Esophagus squamous epithelium (tissue), 5 donors: ENCODE data around the gene MIA2. TPM values are rescaled to one million over a fixed set of nuclear protein-coding genes. Genes with fewer than 3 reads are reported as not detected.

Source experiments
- DNase-seq: peaks from one replicate; lab custom pipeline; 2025; lab: John Stamatoyannopoulos, UW
- H3K27ac ChIP-seq, 4 donors: fragments of 200-600 bp; sonication (generic); one replicate each; pipeline ENCODE4 v1.5.1; 2016 to 2019; ENCODE audit warnings: mild to moderate bottlenecking in 1 of 4
- H3K27me3 ChIP-seq, 4 donors: fragments of 200-600 bp; sonication (generic); 1 replicate in 3 of 4; 2 replicates in 1 of 4; pipeline versions ENCODE4 v1.5.1 to v1.6.0; 2017 to 2021; ENCODE audit warnings: antibody characterized with exemption in 1 of 4
- H3K36me3 ChIP-seq, 3 donors: fragments of 200-600 bp; sonication (generic); one replicate each; pipeline ENCODE4 v1.5.1; 2016 to 2019
- H3K4me1 ChIP-seq, 3 donors: fragments of 200-600 bp; sonication (generic); one replicate each; pipeline ENCODE4 v1.5.1; 2017 to 2019
- H3K4me3 ChIP-seq, 4 donors: fragments of 200-600 bp; sonication (generic); 1 replicate in 3 of 4; 2 replicates in 1 of 4; pipeline ENCODE4 v1.5.1; 2016 to 2019; ENCODE audit warnings: mild to moderate bottlenecking in 2 of 4, moderate library complexity in 1 of 4
- H3K9me3 ChIP-seq, 3 donors: fragments of 200-600 bp; sonication (generic); one replicate each; pipeline ENCODE4 v1.5.1; 2016 to 2019
- POLR2A ChIP-seq, 4 donors: fragments of 450-650 bp; IDR thresholded peaks; one replicate each; pipeline ENCODE4 v1.6.1; 2017; ENCODE audit warnings: antibody characterized with exemption in 4 of 4, mild to moderate bottlenecking in 4 of 4, moderate library complexity in 3 of 4
- WGBS, 2 donors: methylation state at CpG; one replicate each; pipeline ENCODE4 v1.1.5; 2018; 5-methylcytosine and 5-hydroxymethylcytosine counted together
- intact Hi-C: fragments of 100-400 bp; cut with DNase I; formaldehyde crosslinking; loops from one replicate; pipeline ENCODE4 v1.15.0; 2022
- total RNA-seq, 4 donors: library from RNA; depleted of rRNA; stranded (reverse); fragments of >200 nt; gene quantifications; one replicate each; pipeline ENCODE4 v1.1.0, GENCODE V29; 2016
- TF ChIP-seq, protein P1 (sequence below), 6 experiments: fragments of 450-650 bp in 4 of 6; fragments of 200-600 bp in 2 of 6; sonication (generic) in 2 of 6; IDR thresholded peaks; one replicate each; pipeline ENCODE4 v1.5.1; 2016 to 2019; ENCODE audit warnings: antibody characterized with exemption in 6 of 6, mild to moderate bottlenecking in 4 of 6, moderate library complexity in 4 of 6
- donor health status: DM: yes; HTN: yes; CAD: no.

Gene MIA2
- total RNA-seq, 4 donors from 2014 or later = 33.3 to 50.7 (median 38.7) TPM

DNA sequence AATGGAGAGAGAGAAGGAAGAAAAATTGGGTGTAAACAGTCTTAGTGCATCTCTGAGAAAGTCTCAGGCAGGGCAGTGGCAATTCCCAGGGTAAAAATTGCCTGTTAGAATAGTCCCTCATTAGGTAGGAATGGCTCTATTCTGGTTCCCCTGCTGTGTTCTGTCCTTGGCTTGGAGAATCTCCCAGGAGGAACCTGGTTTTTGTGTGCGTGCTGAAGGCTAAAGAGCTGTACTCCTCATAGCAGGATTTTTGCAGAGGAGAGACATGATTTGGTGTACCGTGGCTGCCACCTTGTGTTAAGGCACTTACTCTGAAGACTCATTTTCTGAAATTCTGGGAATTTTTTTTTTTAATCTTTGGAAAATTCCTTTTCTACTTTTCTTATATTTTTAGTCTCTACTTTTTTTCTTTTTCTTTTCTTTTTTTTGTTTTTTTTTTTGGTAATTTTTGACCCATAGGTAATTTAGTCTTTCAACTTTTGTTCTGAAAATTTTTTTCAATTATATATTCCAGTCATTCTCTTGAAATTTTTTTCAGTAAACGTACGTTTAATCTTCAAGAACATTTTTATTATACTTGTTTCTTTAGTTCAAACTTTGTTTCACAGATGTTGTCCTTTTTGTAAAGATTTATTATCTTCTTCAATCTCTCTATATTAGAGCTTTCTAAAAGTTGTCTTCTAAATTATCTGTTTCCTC lies 134.7 kb downstream of the MIA2 start:
- Histone ChIP-seq H3K27me3 (no peaks in the 10 kb centered on the region), H3K9me3 (peaks cover 0 to 12% (median 10%) of the 10 kb centered on the region in 3 donors), H3K36me3 (peaks cover 0 to 45% (median 0%) of the 10 kb centered on the region in 3 donors), H3K4me1 (peaks cover 0 to 4% (median 0%) of the 10 kb centered on the region in 3 donors), H3K4me3 (no peak overlapping the region), H3K27ac (no peak overlapping the region)
- 50 to 56% methylated on average over 4 of the region's 4 CpGs for WGBS, 2 donors
- DNase-seq = no peak
- TF ChIP-seq POLR2A (IDR thresholded peaks at IDR 0.05) = no peak
- TF ChIP-seq, protein P1, sequence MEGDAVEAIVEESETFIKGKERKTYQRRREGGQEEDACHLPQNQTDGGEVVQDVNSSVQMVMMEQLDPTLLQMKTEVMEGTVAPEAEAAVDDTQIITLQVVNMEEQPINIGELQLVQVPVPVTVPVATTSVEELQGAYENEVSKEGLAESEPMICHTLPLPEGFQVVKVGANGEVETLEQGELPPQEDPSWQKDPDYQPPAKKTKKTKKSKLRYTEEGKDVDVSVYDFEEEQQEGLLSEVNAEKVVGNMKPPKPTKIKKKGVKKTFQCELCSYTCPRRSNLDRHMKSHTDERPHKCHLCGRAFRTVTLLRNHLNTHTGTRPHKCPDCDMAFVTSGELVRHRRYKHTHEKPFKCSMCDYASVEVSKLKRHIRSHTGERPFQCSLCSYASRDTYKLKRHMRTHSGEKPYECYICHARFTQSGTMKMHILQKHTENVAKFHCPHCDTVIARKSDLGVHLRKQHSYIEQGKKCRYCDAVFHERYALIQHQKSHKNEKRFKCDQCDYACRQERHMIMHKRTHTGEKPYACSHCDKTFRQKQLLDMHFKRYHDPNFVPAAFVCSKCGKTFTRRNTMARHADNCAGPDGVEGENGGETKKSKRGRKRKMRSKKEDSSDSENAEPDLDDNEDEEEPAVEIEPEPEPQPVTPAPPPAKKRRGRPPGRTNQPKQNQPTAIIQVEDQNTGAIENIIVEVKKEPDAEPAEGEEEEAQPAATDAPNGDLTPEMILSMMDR (IDR thresholded peaks at IDR 0.05) = peak in 4 of 6 experiments; percentile 19 to 48 (median 28)
- intact Hi-C loops = no loop called here

- no peaks in the 10 kb centered on the region for H3K27me3 ChIP-seq
- 86 to 97% methylated on average over 2 of the region's 2 CpGs for WGBS, 2 donors
- H3K4me3 ChIP-seq = no peak overlapping the region
- peaks cover 0 to 10% (median 6%) of the 10 kb centered on the region in 3 donors for H3K9me3 ChIP-seq
- TF ChIP-seq, protein P1 (IDR thresholded peaks at IDR 0.05) = no peak
- no peak for TF ChIP-seq POLR2A (IDR thresholded peaks at IDR 0.05)
- no peak for DNase-seq
- intact Hi-C loops = no loop called here
- H3K4me1 ChIP-seq = peaks cover 0 to 4% (median 0%) of the 10 kb centered on the region in 3 donors
- H3K27ac ChIP-seq = no peak overlapping the region
- H3K36me3 ChIP-seq = peaks cover 0 to 39% (median 0%) of the 10 kb centered on the region in 3 donors
Measured at GRCh38 chr14:39369029-39369428, 135.3 kb downstream of the MIA2 start.

DNA sequence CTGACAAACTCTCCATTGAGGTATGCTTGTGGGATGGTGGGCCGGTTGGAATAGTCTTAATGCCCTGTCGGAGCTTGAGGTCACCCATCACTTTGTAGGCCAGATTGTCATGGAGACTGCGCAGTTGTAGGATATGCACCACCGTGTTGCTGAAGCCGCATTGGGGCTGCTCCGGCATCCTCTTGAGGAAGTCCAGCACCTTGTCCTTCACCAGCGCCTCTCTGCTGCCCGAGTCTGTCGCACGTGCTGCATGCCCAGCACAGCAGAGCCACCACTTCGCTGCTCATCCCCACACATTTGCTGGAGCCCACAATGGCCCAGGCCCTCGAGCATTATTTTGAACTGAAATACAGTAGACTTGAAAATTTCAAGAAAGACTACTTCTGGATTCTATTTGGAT lies 136.7 kb downstream of the MIA2 start:
- intact Hi-C loops = no loop called here
- Histone ChIP-seq H3K9me3 (no peaks in the 10 kb centered on the region), H3K27ac (no peak overlapping the region), H3K36me3 (peaks cover 0 to 26% (median 0%) of the 10 kb centered on the region in 3 donors), H3K4me3 (no peak overlapping the region), H3K4me1 (peaks cover 0 to 12% (median 0%) of the 10 kb centered on the region in 3 donors), H3K27me3 (no peaks in the 10 kb centered on the region)
- WGBS, 2 donors = 92 to 94% methylated on average over 9 of the region's 12 CpGs
- TF ChIP-seq, protein P1 (IDR thresholded peaks at IDR 0.05) = no peak
- no peak for TF ChIP-seq POLR2A (IDR thresholded peaks at IDR 0.05)
- no peak for DNase-seq

GRCh38 chr14:39372656-39373055 lies 138.9 kb downstream of the MIA2 start:
- whole genome bisulfite sequencing, 2 donors = 95 to 100% methylated on average over 1 of the region's 1 CpG
- peaks cover 0 to 20% (median 0%) of the 10 kb centered on the region in 3 donors for H3K4me1 ChIP-seq
- H3K9me3 ChIP-seq = no peaks in the 10 kb centered on the region
- H3K36me3 ChIP-seq = peaks cover 0 to 19% (median 0%) of the 10 kb centered on the region in 3 donors
- H3K4me3 ChIP-seq = no peak overlapping the region
- no peaks in the 10 kb centered on the region for H3K27me3 ChIP-seq
- TF ChIP-seq, protein P1 (IDR thresholded peaks at IDR 0.05) = no peak
- TF ChIP-seq POLR2A (IDR thresholded peaks at IDR 0.05) = no peak
- DNase-seq = no peak
- intact Hi-C loops = no loop called here
- H3K27ac ChIP-seq = no peak overlapping the region

DNA sequence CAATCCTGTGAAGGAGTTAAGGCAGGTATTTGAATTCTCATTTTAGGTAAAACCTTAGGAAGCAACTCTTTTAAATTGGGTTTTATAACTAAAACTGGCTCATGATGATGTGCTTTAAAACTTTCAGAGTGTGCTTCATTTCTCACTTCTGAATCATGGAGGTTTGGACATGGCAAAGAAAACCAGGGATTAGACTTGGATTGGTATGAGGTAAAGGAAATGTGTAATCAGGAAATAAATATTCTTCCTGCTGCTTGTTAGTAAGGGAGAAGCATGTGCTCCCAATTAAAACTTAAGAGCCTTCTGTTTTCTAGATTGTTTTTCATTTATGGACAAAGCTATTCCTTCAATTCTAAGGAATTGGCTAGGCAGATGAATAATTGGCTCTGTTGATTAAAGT lies 141.1 kb downstream of the MIA2 start:
- intact Hi-C loops = no loop called here
- TF ChIP-seq, protein P1 (IDR thresholded peaks at IDR 0.05) = no peak
- no peak for TF ChIP-seq POLR2A (IDR thresholded peaks at IDR 0.05)
- Histone ChIP-seq H3K9me3 (no peaks in the 10 kb centered on the region), H3K4me1 (peaks cover 0 to 16% (median 0%) of the 10 kb centered on the region in 3 donors), H3K4me3 (no peak overlapping the region), H3K27ac (no peak overlapping the region), H3K27me3 (no peaks in the 10 kb centered on the region), H3K36me3 (peaks cover 0 to 14% (median 0%) of the 10 kb centered on the region in 3 donors)
- DNase-seq = no peak
